ENCODE results near the gene PNPLA7. TPM values are rescaled to one million over a fixed set of nuclear protein-coding genes. Genes with fewer than 3 reads are reported as not detected.

PNPLA7 gene
- total RNA-seq, 4 donors from 2014 or later, result 0.26 to 25.7 (median 3.4) TPM

- no peak for TF ChIP-seq POLR2A (IDR thresholded peaks at IDR 0.05)
- TF ChIP-seq, protein P1, sequence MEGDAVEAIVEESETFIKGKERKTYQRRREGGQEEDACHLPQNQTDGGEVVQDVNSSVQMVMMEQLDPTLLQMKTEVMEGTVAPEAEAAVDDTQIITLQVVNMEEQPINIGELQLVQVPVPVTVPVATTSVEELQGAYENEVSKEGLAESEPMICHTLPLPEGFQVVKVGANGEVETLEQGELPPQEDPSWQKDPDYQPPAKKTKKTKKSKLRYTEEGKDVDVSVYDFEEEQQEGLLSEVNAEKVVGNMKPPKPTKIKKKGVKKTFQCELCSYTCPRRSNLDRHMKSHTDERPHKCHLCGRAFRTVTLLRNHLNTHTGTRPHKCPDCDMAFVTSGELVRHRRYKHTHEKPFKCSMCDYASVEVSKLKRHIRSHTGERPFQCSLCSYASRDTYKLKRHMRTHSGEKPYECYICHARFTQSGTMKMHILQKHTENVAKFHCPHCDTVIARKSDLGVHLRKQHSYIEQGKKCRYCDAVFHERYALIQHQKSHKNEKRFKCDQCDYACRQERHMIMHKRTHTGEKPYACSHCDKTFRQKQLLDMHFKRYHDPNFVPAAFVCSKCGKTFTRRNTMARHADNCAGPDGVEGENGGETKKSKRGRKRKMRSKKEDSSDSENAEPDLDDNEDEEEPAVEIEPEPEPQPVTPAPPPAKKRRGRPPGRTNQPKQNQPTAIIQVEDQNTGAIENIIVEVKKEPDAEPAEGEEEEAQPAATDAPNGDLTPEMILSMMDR (IDR thresholded peaks at IDR 0.05), result no peak
- DNase-seq, result no peak
- Histone ChIP-seq H3K27me3 (no peaks in the 10 kb centered on the region), H3K4me3 (no peak overlapping the region), H3K4me1 (no peaks in the 10 kb centered on the region), H3K36me3 (no peaks in the 10 kb centered on the region), H3K9me3 (no peaks in the 10 kb centered on the region), H3K27ac (peak overlapping the region; percentile 5 to 55)
- intact Hi-C loops (cut with DNase I; ENCODE audit: low total_unique reads), result no loop called here
Observed at GRCh38 chr9:137531099-137531765, 19.0 kb downstream of the PNPLA7 start.

DNA sequence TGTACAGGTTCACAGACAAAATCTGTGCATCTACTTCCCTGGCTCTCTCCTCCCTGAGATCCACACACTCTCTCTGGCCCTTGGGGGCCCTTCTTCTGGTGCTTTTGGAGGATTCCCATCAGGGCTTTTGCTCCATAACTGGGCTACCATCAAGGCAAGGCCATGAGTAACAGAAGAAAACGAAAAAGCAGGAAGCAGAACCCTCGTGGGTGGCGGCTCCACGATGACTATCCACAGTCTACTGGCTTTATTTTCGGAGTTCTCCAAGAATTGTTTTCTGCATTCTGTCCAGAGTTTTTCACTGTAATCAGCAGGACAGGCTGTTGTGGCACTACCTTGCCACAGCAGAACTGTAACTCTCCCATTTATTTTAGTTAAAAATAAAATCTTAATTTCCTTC, 19.9 kb downstream of the PNPLA7 start:
- no peak for TF ChIP-seq POLR2A (IDR thresholded peaks at IDR 0.05)
- TF ChIP-seq, protein P1 (IDR thresholded peaks at IDR 0.05), result no peak
- Histone ChIP-seq H3K4me3 (no peak overlapping the region), H3K36me3 (no peaks in the 10 kb centered on the region), H3K27ac (peak overlapping the region in 1 of 2 donors; percentile 55), H3K4me1 (no peaks in the 10 kb centered on the region), H3K9me3 (no peaks in the 10 kb centered on the region), H3K27me3 (no peaks in the 10 kb centered on the region)
- intact Hi-C loops (cut with DNase I; ENCODE audit: low total_unique reads), result no loop called here
- DNase-seq, result no peak

GRCh38 chr9:137524981-137525317, 25.3 kb downstream of the PNPLA7 start:
- intact Hi-C loops (cut with DNase I; ENCODE audit: low total_unique reads), result no loop called here
- Histone ChIP-seq H3K27ac (no peak overlapping the region), H3K36me3 (no peaks in the 10 kb centered on the region), H3K27me3 (no peaks in the 10 kb centered on the region), H3K4me1 (no peaks in the 10 kb centered on the region), H3K9me3 (no peaks in the 10 kb centered on the region), H3K4me3 (no peak overlapping the region)
- DNase-seq, result no peak
- TF ChIP-seq POLR2A (IDR thresholded peaks at IDR 0.05), result no peak
- TF ChIP-seq, protein P1 (IDR thresholded peaks at IDR 0.05), result no peak

GRCh38 chr9:137524161-137524980, 25.8 kb downstream of the PNPLA7 start:
- Histone ChIP-seq H3K27ac (no peak overlapping the region), H3K27me3 (no peaks in the 10 kb centered on the region), H3K9me3 (no peaks in the 10 kb centered on the region), H3K36me3 (no peaks in the 10 kb centered on the region), H3K4me3 (no peak overlapping the region), H3K4me1 (no peaks in the 10 kb centered on the region)
- intact Hi-C loops (cut with DNase I; ENCODE audit: low total_unique reads), result no loop called here
- TF ChIP-seq POLR2A (IDR thresholded peaks at IDR 0.05), result no peak
- TF ChIP-seq, protein P1 (IDR thresholded peaks at IDR 0.05), result no peak
- DNase-seq, result no peak

- intact Hi-C loops (cut with DNase I; ENCODE audit: low total_unique reads), result no loop called here
- no peak overlapping the region for H3K27ac ChIP-seq
- H3K4me1 ChIP-seq, result no peaks in the 10 kb centered on the region
- no peaks in the 10 kb centered on the region for H3K9me3 ChIP-seq
- no peaks in the 10 kb centered on the region for H3K36me3 ChIP-seq
- TF ChIP-seq POLR2A (IDR thresholded peaks at IDR 0.05), result no peak
- TF ChIP-seq, protein P1 (IDR thresholded peaks at IDR 0.05), result no peak
- DNase-seq, result no peak
- H3K27me3 ChIP-seq, result no peaks in the 10 kb centered on the region
- no peak overlapping the region for H3K4me3 ChIP-seq
Observed at GRCh38 chr9:137522746-137523455, 27.3 kb downstream of the PNPLA7 start.
